GM18870 (cell line): ENCODE measurements around the gene GNAO1.

ENCODE experiments used
- ATAC-seq: cut with Tn5 transposase; IDR thresholded peaks from one replicate; pipeline ENCODE4 v1.9.1; 2021; ENCODE audit warnings: moderate library complexity; ENCODE audit not compliant: unreplicated experiment

The GNAO1 gene

GRCh38 chr16:56328276-56329022 is 137.2 kb downstream of the GNAO1 start:
- no peak for ATAC-seq

- no peak for ATAC-seq
Observed at GRCh38 chr16:56329887-56330286, 138.6 kb downstream of the GNAO1 start.

- no peak for ATAC-seq
Observed at GRCh38 chr16:56330476-56330875, 139.2 kb downstream of the GNAO1 start.

- no peak for ATAC-seq
Observed at GRCh38 chr16:56331399-56331798, 140.1 kb downstream of the GNAO1 start.

GRCh38 chr16:56331915-56332314 is 140.6 kb downstream of the GNAO1 start:
- no peak for ATAC-seq

- ATAC-seq = no peak
Observed at GRCh38 chr16:56332464-56333079, 141.3 kb downstream of the GNAO1 start.

- no peak for ATAC-seq
Observed at GRCh38 chr16:56334761-56335160, 143.5 kb downstream of the GNAO1 start.

- no peak for ATAC-seq
Observed at GRCh38 chr16:56336071-56336688, 144.9 kb downstream of the GNAO1 start.

- no peak for ATAC-seq
Observed at GRCh38 chr16:56336711-56337110, 145.4 kb downstream of the GNAO1 start.

GRCh38 chr16:56337131-56337857 is 146.0 kb downstream of the GNAO1 start:
- no peak for ATAC-seq

- no peak for ATAC-seq
Observed at GRCh38 chr16:56337858-56338325, 146.6 kb downstream of the GNAO1 start.

- no peak for ATAC-seq
Observed at GRCh38 chr16:56338566-56339318, 147.5 kb downstream of the GNAO1 start.

- no peak for ATAC-seq
Observed at GRCh38 chr16:56339431-56340195, 148.3 kb downstream of the GNAO1 start.

- ATAC-seq = no peak
Observed at GRCh38 chr16:56340416-56340815, 149.1 kb downstream of the GNAO1 start.

GRCh38 chr16:56340864-56341365 is 149.6 kb downstream of the GNAO1 start:
- ATAC-seq = no peak

- no peak for ATAC-seq
Observed at GRCh38 chr16:56341656-56342399, 150.5 kb downstream of the GNAO1 start.

- ATAC-seq = no peak
Observed at GRCh38 chr16:56343661-56344517, 152.6 kb downstream of the GNAO1 start.
